Fibroblast of skin of left quadriceps (primary cell): ENCODE data around the gene MDP1.
"Not testable (repeated sequence)": the region's sequence is repeated elsewhere in the genome, so short reads cannot be mapped to it uniquely, and the experiment has no call there.

Experiments used
- DNase-seq, 2 experiments: peaks; one replicate each; pipeline ENCODE4 v3.0.0-alpha.2; 2013; ENCODE audit warnings: low read depth in 2 of 2

The MDP1 gene

GRCh38 chr14:24231263-24232120, 15.6 kb upstream of the MDP1 start:
- no peak for DNase-seq

DNA sequence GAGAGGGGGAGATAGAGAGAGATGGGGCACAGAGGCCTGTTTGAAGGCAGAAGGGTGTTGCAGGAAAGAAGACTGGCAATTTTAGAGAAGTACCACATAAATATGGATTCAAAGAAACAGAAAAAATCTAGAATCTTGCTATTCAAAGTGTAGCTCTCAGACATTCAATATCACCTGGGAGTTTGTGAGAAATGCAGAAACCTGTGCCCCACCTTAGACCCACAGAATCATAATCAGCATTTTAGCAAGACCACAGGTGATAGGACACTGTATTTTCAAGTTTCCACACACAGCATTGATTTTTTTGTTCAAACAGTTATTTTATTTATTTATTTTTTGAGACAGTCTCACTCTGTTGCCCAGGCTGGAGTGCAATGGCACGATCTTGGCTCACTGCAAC, 13.0 kb upstream of the MDP1 start:
- no peak for DNase-seq

GRCh38 chr14:24226473-24226872, 10.6 kb upstream of the MDP1 start:
- DNase-seq = no peak

- peak; percentile 77 to 82 for DNase-seq
These were observed 8.8 kb upstream of the MDP1 start for GRCh38 chr14:24224618-24225071.

DNA sequence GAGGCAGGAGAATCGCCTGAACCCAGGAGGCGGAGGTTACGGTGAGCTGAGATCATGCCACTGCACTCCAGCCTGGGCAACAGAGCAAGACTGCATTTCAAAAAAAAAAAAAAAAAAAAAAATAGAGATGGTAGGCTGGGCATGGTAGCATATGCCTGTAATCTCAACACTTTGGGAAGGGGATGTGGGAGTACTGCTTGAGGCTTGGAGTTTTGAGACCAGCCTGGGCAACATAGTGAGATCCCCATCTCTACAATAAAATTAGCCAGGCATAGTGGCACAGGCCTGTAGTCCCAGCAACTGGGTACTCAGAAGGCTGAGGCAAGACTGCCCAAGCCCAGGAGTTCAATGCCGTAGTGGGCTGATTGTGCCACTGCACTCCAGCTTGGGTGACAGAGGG, 7.1 kb upstream of the MDP1 start:
- not testable (repeated sequence) for DNase-seq

DNA sequence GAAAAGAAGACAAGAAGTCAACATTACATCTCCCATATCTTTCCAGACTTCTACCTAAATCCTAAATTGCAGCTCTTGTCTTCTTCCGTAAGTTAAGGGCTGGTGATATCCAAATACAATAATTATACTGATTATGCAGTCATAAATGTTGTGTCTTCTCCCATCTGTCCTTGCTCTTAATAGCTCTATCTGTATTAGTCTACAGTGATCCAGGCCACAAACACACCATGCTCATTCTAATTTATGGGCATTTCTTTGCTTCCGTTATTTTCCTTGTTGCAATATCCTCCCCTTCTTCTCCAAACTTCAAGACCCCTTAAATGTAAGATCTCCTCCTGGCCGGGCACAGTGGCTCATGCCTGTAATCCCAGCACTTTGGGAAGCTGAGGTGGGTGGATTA, 3.7 kb upstream of the MDP1 start:
- DNase-seq = no peak

GRCh38 chr14:24219080-24219479, 3.2 kb upstream of the MDP1 start:
- no peak for DNase-seq

DNA sequence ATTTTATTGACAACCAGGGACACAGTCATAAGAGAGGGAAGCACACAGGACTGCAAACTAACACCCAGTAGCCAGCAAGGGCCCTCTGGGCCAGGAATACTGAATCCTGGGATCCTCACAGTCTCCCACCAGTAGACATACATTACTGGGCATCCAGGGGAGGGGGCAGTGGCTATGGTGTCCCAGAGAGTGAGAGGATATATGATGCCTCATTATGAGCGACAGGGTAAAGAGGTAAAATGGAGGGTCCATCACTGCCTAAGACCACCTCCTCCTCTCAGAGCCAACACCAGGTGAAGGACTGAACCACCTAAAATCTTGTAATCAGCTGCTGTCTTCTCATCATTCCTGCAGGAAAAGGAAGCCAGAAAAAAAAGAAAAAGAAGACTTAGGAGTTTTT, 1.0 kb upstream of the MDP1 start:
- DNase-seq = not testable (repeated sequence)

DNA sequence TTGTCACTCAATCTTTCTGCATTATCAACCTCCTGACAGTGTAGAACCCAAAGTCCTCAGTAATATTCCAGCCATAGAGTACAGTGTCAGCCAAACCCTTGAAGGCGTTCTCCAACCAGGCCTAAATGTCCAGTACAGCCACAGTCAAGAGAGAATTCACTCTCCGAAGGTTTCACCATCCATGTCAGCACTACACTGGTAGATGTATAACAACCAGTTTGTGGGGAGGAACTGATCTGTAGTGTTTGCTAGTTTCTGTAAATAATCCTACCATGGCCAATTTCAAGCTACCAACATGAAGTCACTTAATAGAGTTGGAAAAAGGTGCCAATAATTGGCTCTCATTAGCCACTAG, 456 bp upstream of the MDP1 start:
- no peak for DNase-seq

- no peak for DNase-seq
These were observed 1.8 kb downstream of the MDP1 start for GRCh38 chr14:24213866-24214662.

GRCh38 chr14:24212924-24213865, 2.7 kb downstream of the MDP1 start, which contains the start of gene CHMP4A:
TSS of gene CHMP4A (minus strand) at chr14:24213488. CDS start at chr14:24213439, 49 bp downstream.
- peak; percentile 96 to 97 for DNase-seq

- DNase-seq = no peak
These were observed 4.6 kb downstream of the MDP1 start for GRCh38 chr14:24211311-24211710.

GRCh38 chr14:24207625-24208024, 8.2 kb downstream of the MDP1 start:
- no peak for DNase-seq

- no peak for DNase-seq
These were observed 8.7 kb downstream of the MDP1 start for GRCh38 chr14:24207104-24207551.

GRCh38 chr14:24206260-24207103, 9.4 kb downstream of the MDP1 start:
- no peak for DNase-seq

GRCh38 chr14:24204163-24205146, 11.4 kb downstream of the MDP1 start:
- no peak for DNase-seq

DNA sequence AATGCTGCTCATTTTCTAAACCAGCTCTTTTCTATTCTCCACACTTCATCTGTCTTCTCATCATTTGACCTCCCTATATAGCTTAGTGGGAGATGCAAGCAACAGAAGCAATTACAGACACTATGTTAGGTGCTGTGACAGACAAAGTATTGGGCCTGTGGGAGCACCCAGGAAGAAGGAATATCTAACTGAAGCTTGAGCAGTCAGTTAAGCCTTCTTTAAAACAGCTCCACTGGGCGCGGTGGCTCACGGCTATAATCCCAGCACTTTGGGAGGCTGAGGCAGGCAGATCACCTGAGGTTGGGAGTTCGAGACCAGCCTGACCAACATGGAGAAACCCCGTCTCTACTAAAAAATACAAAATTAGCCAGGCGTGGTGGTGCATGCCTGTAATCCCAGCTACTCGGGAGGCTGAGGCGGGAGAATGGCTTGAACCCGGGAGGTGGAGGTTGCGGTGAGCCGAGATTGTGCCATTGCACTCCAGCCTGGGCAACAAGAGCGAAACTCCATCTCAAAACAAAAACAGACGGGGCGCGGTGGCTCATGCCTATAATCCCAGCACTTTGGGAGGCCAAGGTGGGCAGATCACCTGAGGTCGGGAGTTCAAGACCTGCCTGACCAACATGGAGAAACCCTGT, 12.5 kb downstream of the MDP1 start:
- not testable (repeated sequence) for DNase-seq

- DNase-seq = not testable (repeated sequence)
These were observed 13.3 kb downstream of the MDP1 start for GRCh38 chr14:24202538-24202937.
